Body of pancreas (tissue), 4 donors: Measurements from ENCODE around the gene ADM2. TPM values are rescaled to one million over a fixed set of nuclear protein-coding genes. Genes with fewer than 3 reads are reported as not detected.
A peak's percentile ranks its signal among the peaks of the same experiment; 100 is the strongest.

Experiments
- ATAC-seq: fragments of 150-250 bp; one replicate; pipeline ENCODE4 v1.9.1; 2016
- DNase-seq, 4 donors: peaks; one replicate each; pipeline ENCODE4 v3.0.0-alpha.2; 2019
- H3K27ac ChIP-seq, 4 donors: fragments of 200-600 bp; sonication (generic); 1 replicate in 3 of 4; 2 replicates in 1 of 4; pipeline versions ENCODE4 v1.5.1 to v1.6.1; 2016 to 2019; ENCODE audit warnings: mild to moderate bottlenecking in 1 of 4, mixed read lengths in 1 of 4, moderate library complexity in 1 of 4
- H3K27me3 ChIP-seq, 2 donors: fragments of 200-600 bp; sonication (generic); one replicate each; pipeline ENCODE4 v1.6.0; 2016; ENCODE audit warnings: mild to moderate bottlenecking in 1 of 2
- H3K36me3 ChIP-seq, 2 donors: fragments of 200-600 bp; sonication (generic); replicated peaks in 1 of 2; 2 replicates each; pipeline ENCODE4 v1.5.1; 2016; ENCODE audit warnings: low read depth in 2 of 2; ENCODE audit not compliant: insufficient read depth in 1 of 2
- H3K4me1 ChIP-seq: fragments of 200-600 bp; sonication (generic); one replicate; pipeline ENCODE4 v1.6.0; 2016
- H3K4me3 ChIP-seq, 2 donors: fragments of 200-600 bp; sonication (generic); 1 replicate in 1 of 2; 2 replicates in 1 of 2; pipeline ENCODE4 v1.5.1; 2016 to 2019
- H3K9me3 ChIP-seq, 3 donors: fragments of 200-600 bp; sonication (generic); 1 replicate in 2 of 3; 2 replicates in 1 of 3; pipeline ENCODE4 v1.5.1; 2016
- CTCF ChIP-seq, 7 experiments: fragments of 450-650 bp in 4 of 7; fragments of 200-600 bp in 3 of 7; sonication (generic) in 3 of 7; IDR thresholded peaks; one replicate each; pipeline ENCODE4 v1.5.1; 2016 to 2019; ENCODE audit warnings: antibody characterized with exemption in 7 of 7
- POLR2A ChIP-seq, 3 donors: fragments of 450-650 bp; IDR thresholded peaks; one replicate each; pipeline ENCODE4 v1.6.1; 2016; ENCODE audit warnings: antibody characterized with exemption in 3 of 3, mild to moderate bottlenecking in 2 of 3
- WGBS, 2 donors: methylation state at CpG; one replicate each; pipeline ENCODE4 v1.1.5; 2017; 5-methylcytosine and 5-hydroxymethylcytosine counted together
- intact Hi-C: fragments of 100-400 bp; cut with DNase I; formaldehyde crosslinking; loops from one replicate; pipeline ENCODE4 v1.15.1; 2023
- total RNA-seq, 2 donors: library from RNA; depleted of rRNA; stranded (reverse); fragments of >200 nt; gene quantifications; one replicate each; pipeline ENCODE4 v1.1.0, GENCODE V29; 2016

Gene ADM2
- total RNA-seq, 2 donors from 2014 or later, result 7.3 to 8.2 TPM

GRCh38 chr22:50485221-50486131 lies 4.1 kb downstream of the ADM2 start:
- 33 to 37% methylated on average over 24 to 29 of the region's 29 CpGs for WGBS, 2 donors
- Histone ChIP-seq H3K27ac (peak overlapping the region; percentile 81 to 91 (median 84)), H3K36me3 (no peaks in the 10 kb centered on the region), H3K4me3 (no peak overlapping the region), H3K9me3 (no peaks in the 10 kb centered on the region), H3K4me1 (peaks cover 56% of the 10 kb centered on the region), H3K27me3 (no peaks in the 10 kb centered on the region)
- ATAC-seq (peak; percentile 74), DNase-seq (peak; percentile 93 to 96 (median 96))
- TF ChIP-seq POLR2A (IDR thresholded peaks at IDR 0.05), result peak in 2 of 3 donors; percentile 38 to 45
- peak in 1 of 7 experiments; percentile 6 for TF ChIP-seq CTCF (IDR thresholded peaks at IDR 0.05)
- intact Hi-C loops, result no loop called here

- ATAC-seq (no peak), DNase-seq (no peak)
- 73 to 76% methylated on average over 7 to 22 of the region's 23 CpGs for WGBS, 2 donors
- TF ChIP-seq CTCF (IDR thresholded peaks at IDR 0.05) (no peak), POLR2A (IDR thresholded peaks at IDR 0.05) (no peak)
- H3K36me3 ChIP-seq, result no peaks in the 10 kb centered on the region
- H3K27ac ChIP-seq, result peak within 1 kb of the TSS; percentile 81 to 91 (median 84)
- peaks cover 48% of the 10 kb centered on the region for H3K4me1 ChIP-seq
- no peak within 1 kb of the TSS for H3K4me3 ChIP-seq
- H3K27me3 ChIP-seq, result no peaks in the 10 kb centered on the region
- intact Hi-C loops, result no loop called here
- H3K9me3 ChIP-seq, result no peaks in the 10 kb centered on the region
Measured at GRCh38 chr22:50486561-50487289, 5.4 kb downstream of the ADM2 start, which contains the start of gene MIOX. Gene MIOX, plus strand, starts transcription at chr22:50486859. Its CDS starts 39 bp downstream, at chr22:50486898.

- no peak overlapping the region for H3K27ac ChIP-seq
- H3K9me3 ChIP-seq, result no peaks in the 10 kb centered on the region
- no peak for TF ChIP-seq POLR2A (IDR thresholded peaks at IDR 0.05)
- TF ChIP-seq CTCF (IDR thresholded peaks at IDR 0.05), result no peak
- ATAC-seq (no peak), DNase-seq (no peak)
- no peaks in the 10 kb centered on the region for H3K27me3 ChIP-seq
- 85 to 91% methylated on average over 12 to 20 of the region's 23 CpGs for WGBS, 2 donors
- intact Hi-C loops, result no loop called here
- no peaks in the 10 kb centered on the region for H3K36me3 ChIP-seq
- peaks cover 41% of the 10 kb centered on the region for H3K4me1 ChIP-seq
- H3K4me3 ChIP-seq, result no peak overlapping the region
Measured at GRCh38 chr22:50487290-50488005, 6.1 kb downstream of the ADM2 start.

- DNase-seq (no peak), ATAC-seq (no peak)
- H3K4me1 ChIP-seq, result peaks cover 34% of the 10 kb centered on the region
- H3K27ac ChIP-seq, result no peak overlapping the region
- TF ChIP-seq POLR2A (IDR thresholded peaks at IDR 0.05) (no peak), CTCF (IDR thresholded peaks at IDR 0.05) (no peak)
- no peaks in the 10 kb centered on the region for H3K9me3 ChIP-seq
- H3K27me3 ChIP-seq, result no peaks in the 10 kb centered on the region
- 78 to 90% methylated on average over 7 to 13 of the region's 18 CpGs for WGBS, 2 donors
- intact Hi-C loops, result no loop called here
- no peaks in the 10 kb centered on the region for H3K36me3 ChIP-seq
- H3K4me3 ChIP-seq, result no peak overlapping the region
Measured at GRCh38 chr22:50488006-50488677, 6.8 kb downstream of the ADM2 start.
